ENCODE data around the gene IL17A. TPM values are rescaled to one million over a fixed set of nuclear protein-coding genes. Genes with fewer than 3 reads are reported as not detected.

The IL17A gene
- total RNA-seq = not detected

DNA sequence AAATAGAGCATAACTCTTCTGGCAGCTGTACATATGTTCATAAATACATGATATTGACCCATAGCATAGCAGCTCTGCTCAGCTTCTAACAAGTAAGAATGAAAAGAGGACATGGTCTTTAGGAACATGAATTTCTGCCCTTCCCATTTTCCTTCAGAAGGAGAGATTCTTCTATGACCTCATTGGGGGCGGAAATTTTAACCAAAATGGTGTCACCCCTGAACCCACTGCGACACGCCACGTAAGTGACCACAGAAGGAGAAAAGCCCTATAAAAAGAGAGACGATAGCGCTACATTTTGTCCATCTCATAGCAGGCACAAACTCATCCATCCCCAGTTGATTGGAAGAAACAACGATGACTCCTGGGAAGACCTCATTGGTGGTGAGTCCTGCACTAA lies at the start of gene IL17A:
Gene IL17A (plus strand): TSS at position 301 of the 400 bp plus-strand sequence. CDS start 57 bp downstream, at position 358.
- TF ChIP-seq POLR2A (IDR thresholded peaks at IDR 0.05) = no peak
- TF ChIP-seq, protein P1, sequence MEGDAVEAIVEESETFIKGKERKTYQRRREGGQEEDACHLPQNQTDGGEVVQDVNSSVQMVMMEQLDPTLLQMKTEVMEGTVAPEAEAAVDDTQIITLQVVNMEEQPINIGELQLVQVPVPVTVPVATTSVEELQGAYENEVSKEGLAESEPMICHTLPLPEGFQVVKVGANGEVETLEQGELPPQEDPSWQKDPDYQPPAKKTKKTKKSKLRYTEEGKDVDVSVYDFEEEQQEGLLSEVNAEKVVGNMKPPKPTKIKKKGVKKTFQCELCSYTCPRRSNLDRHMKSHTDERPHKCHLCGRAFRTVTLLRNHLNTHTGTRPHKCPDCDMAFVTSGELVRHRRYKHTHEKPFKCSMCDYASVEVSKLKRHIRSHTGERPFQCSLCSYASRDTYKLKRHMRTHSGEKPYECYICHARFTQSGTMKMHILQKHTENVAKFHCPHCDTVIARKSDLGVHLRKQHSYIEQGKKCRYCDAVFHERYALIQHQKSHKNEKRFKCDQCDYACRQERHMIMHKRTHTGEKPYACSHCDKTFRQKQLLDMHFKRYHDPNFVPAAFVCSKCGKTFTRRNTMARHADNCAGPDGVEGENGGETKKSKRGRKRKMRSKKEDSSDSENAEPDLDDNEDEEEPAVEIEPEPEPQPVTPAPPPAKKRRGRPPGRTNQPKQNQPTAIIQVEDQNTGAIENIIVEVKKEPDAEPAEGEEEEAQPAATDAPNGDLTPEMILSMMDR (IDR thresholded peaks at IDR 0.05) = no peak
- Histone ChIP-seq H3K27me3 (peaks cover 0 to 10% (median 0%) of the 10 kb centered on the region in 4 donors), H3K4me1 (no peaks in the 10 kb centered on the region), H3K9me3 (no peaks in the 10 kb centered on the region), H3K27ac (no peak within 1 kb of the TSS), H3K36me3 (no peaks in the 10 kb centered on the region), H3K4me3 (no peak within 1 kb of the TSS)
- DNase-seq = no peak
- intact Hi-C loops (cut with DNase I) = no loop called here
- WGBS, 2 donors = 85 to 91% methylated on average over 7 of the region's 7 CpGs

DNA sequence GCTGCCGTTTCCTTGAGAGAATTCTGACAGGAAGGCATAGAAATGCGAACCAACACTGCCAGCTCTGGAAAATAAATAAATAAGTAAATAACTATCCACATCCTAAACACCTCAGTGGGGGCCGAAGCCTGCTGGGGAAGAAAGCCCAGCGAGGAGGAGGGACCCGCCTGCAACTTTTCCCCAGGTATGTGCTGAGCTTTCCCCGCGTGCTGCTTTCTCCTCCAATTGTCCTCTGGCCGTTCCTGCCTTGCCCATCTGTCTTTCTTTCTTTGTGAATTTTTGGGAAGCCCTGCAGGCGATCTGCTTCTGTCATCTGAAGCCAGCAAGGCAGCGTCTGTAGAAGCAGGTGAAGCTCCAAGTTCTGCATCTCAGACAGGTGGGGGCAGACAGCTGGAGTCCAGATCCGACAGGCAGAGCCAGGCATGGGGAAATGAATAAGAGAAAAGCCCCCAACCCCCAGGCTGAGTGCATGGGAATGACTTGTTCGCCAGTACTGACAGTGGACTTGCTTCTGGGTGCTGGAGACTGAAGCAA lies 49.2 kb upstream of the IL17A start:
- H3K27ac ChIP-seq = no peak overlapping the region
- no peaks in the 10 kb centered on the region for H3K36me3 ChIP-seq
- DNase-seq = no peak
- intact Hi-C loops (cut with DNase I) = no loop called here
- H3K4me1 ChIP-seq = no peaks in the 10 kb centered on the region
- H3K9me3 ChIP-seq = no peaks in the 10 kb centered on the region
- TF ChIP-seq POLR2A (IDR thresholded peaks at IDR 0.05) = no peak
- TF ChIP-seq, protein P1 (IDR thresholded peaks at IDR 0.05) = no peak
- no peaks in the 10 kb centered on the region for H3K27me3 ChIP-seq
- WGBS, 2 donors = 56 to 65% methylated on average over 9 to 10 of the region's 12 CpGs
- no peak overlapping the region for H3K4me3 ChIP-seq

DNA sequence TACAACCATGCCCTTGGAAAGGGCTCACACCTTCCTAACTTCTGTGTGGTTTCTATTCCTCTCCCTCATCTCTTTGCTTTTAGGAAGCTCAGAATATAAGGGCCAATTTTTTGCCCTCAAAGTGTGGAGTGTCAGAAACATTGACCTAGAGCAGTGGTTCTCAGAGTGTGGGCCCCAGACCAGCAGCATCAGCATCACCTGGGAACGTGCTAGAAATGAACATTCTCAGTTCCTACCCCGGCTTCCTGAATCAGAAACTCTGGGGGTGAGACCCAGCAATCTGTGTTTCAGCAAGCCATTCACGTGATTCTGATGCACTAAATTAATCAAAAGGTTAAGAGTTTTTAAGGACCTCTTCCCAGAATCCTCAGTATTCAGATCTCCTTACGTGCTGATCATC lies 47.9 kb upstream of the IL17A start:
- no peak for DNase-seq
- Histone ChIP-seq H3K9me3 (no peaks in the 10 kb centered on the region), H3K27me3 (no peaks in the 10 kb centered on the region), H3K4me1 (no peaks in the 10 kb centered on the region), H3K27ac (no peak overlapping the region), H3K36me3 (no peaks in the 10 kb centered on the region), H3K4me3 (no peak overlapping the region)
- TF ChIP-seq, protein P1 (IDR thresholded peaks at IDR 0.05) = no peak
- no peak for TF ChIP-seq POLR2A (IDR thresholded peaks at IDR 0.05)
- intact Hi-C loops (cut with DNase I) = no loop called here
- WGBS, 2 donors = 72 to 80% methylated on average over 4 of the region's 4 CpGs

DNA sequence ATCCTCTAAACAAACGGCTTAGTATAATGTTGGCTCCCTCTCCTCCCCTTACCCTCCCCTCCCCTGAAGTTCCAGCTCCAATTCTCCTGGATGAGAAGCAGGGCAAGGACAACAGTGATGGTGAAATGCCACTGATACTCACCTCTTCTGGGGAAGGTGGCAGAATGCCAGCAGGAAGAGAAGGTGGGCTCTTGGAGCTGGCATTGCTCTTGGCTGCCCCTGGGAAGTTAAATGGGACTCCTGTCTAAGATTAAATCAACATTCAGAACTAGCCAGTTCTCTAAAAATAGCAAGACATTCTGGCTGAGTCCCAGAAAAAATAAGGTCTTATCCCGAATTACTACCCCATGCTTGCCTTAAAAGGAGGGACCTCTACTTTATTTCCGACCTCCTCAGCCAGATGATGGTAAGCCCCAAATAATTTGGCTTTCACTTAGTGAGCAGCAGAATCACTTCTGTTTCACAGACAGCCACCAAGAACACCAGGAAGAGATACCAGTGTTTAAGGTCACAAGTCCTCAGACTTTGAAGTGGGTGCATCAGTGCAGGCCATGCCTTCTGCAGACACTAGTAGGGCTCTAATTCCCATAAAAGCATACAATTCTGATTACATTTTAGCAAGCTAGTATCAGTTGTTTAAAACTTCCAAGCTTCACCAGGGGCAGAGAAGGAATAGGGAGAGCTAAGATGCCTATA lies 46.0 kb upstream of the IL17A start:
- Histone ChIP-seq H3K4me1 (no peaks in the 10 kb centered on the region), H3K27me3 (no peaks in the 10 kb centered on the region), H3K36me3 (no peaks in the 10 kb centered on the region), H3K4me3 (no peak overlapping the region), H3K27ac (no peak overlapping the region), H3K9me3 (no peaks in the 10 kb centered on the region)
- 33 to 40% methylated on average over 3 of the region's 3 CpGs for WGBS, 2 donors
- intact Hi-C loops (cut with DNase I) = no loop called here
- DNase-seq = no peak
- TF ChIP-seq POLR2A (IDR thresholded peaks at IDR 0.05) = no peak
- TF ChIP-seq, protein P1 (IDR thresholded peaks at IDR 0.05) = no peak

DNA sequence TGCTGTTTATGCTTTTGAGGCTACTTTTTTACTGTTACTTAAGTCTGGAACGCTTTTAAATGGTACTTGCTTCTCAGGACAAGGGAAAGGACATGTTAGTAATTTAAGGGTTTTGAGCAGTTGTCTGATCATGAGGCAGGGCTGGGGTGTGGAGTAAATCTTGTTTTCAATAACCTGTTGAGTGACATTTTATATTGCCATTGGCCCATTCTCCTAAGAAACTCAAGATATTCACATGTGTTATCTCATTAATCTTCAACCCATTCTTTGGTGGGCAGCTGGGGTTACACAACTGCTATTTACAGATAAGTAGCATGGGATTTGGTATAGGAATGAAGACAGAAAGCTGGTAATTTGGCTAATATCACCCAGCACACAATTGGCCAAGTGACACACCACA lies 44.6 kb upstream of the IL17A start:
- no peak overlapping the region for H3K4me3 ChIP-seq
- no peaks in the 10 kb centered on the region for H3K9me3 ChIP-seq
- no peaks in the 10 kb centered on the region for H3K27me3 ChIP-seq
- H3K27ac ChIP-seq = no peak overlapping the region
- intact Hi-C loops (cut with DNase I) = no loop called here
- H3K36me3 ChIP-seq = no peaks in the 10 kb centered on the region
- H3K4me1 ChIP-seq = no peaks in the 10 kb centered on the region
- DNase-seq = no peak
- TF ChIP-seq, protein P1 (IDR thresholded peaks at IDR 0.05) = no peak
- TF ChIP-seq POLR2A (IDR thresholded peaks at IDR 0.05) = no peak
- 71 to 89% methylated on average over 1 of the region's 1 CpG for WGBS, 2 donors
